ENCODE measurements around the gene CCDC187.

Gene CCDC187

GRCh38 chr9:136326761-136327303 lies 22.9 kb upstream of the CCDC187 start:
- H3K4me3 ChIP-seq (ENCODE audit: low read depth, low read length) = no peak overlapping the region
- no peak for TF ChIP-seq CTCF (IDR thresholded peaks at IDR 0.05; ENCODE audit: low read depth, low read length, missing control alignments)
- no peak for DNase-seq (ENCODE audit: low read depth)

GRCh38 chr9:136326061-136326760 lies 22.3 kb upstream of the CCDC187 start:
- no peak overlapping the region for H3K4me3 ChIP-seq (ENCODE audit: low read depth, low read length)
- TF ChIP-seq CTCF (IDR thresholded peaks at IDR 0.05; ENCODE audit: low read depth, low read length, missing control alignments) = no peak
- no peak for DNase-seq (ENCODE audit: low read depth)

GRCh38 chr9:136325358-136325757 lies 21.5 kb upstream of the CCDC187 start:
- no peak for TF ChIP-seq CTCF (IDR thresholded peaks at IDR 0.05; ENCODE audit: low read depth, low read length, missing control alignments)
- no peak for DNase-seq (ENCODE audit: low read depth)
- H3K4me3 ChIP-seq (ENCODE audit: low read depth, low read length) = no peak overlapping the region

GRCh38 chr9:136324501-136325300 lies 20.8 kb upstream of the CCDC187 start:
- TF ChIP-seq CTCF (IDR thresholded peaks at IDR 0.05; ENCODE audit: low read depth, low read length, missing control alignments) = no peak
- H3K4me3 ChIP-seq (ENCODE audit: low read depth, low read length) = no peak overlapping the region
- DNase-seq (ENCODE audit: low read depth) = no peak

- no peak for TF ChIP-seq CTCF (IDR thresholded peaks at IDR 0.05; ENCODE audit: low read depth, low read length, missing control alignments)
- no peak for DNase-seq (ENCODE audit: low read depth)
Measured at GRCh38 chr9:136323371-136323789, 19.5 kb upstream of the CCDC187 start.

GRCh38 chr9:136322756-136323330 lies 18.9 kb upstream of the CCDC187 start:
- TF ChIP-seq CTCF (IDR thresholded peaks at IDR 0.05; ENCODE audit: low read depth, low read length, missing control alignments) = no peak
- H3K4me3 ChIP-seq (ENCODE audit: low read depth, low read length) = no peak overlapping the region
- DNase-seq (ENCODE audit: low read depth) = no peak

More at GRCh38 chr9:136323371-136323789, 19.5 kb upstream of the CCDC187 start:
- H3K4me3 ChIP-seq (ENCODE audit: low read depth, low read length) = no peak overlapping the region

All from GM12864 (cell line).